Peyer's patch (tissue), 4 donors: ENCODE data around the gene ZNF831.

Experiments used
- CTCF ChIP-seq, 6 experiments: fragments of 450-650 bp in 4 of 6; fragments of 200-600 bp in 2 of 6; sonication (generic) in 1 of 6; IDR thresholded peaks; one replicate each; pipeline ENCODE4 v1.5.1; 2017 to 2019; ENCODE audit warnings: antibody characterized with exemption in 6 of 6, mild to moderate bottlenecking in 3 of 6, moderate library complexity in 1 of 6
- POLR2A ChIP-seq, 2 donors: fragments of 450-650 bp; IDR thresholded peaks; one replicate each; pipeline ENCODE4 v1.5.1; 2017; ENCODE audit warnings: antibody characterized with exemption in 2 of 2, mild to moderate bottlenecking in 2 of 2, moderate library complexity in 2 of 2

- TF ChIP-seq CTCF (IDR thresholded peaks at IDR 0.05), result no peak
- TF ChIP-seq POLR2A (IDR thresholded peaks at IDR 0.05), result no peak
Observed at GRCh38 chr20:59151820-59152219, 11.8 kb upstream of the ZNF831 start.
